OCI-LY1 (cell line): Measurements from ENCODE around the gene MMP21.

Source experiments
- H2AFZ ChIP-seq: fragments of 200-600 bp; sonication (generic), shearing (Covaris generic); 2 replicates; pipeline ENCODE4 v1.6.0; 2014; ENCODE audit warnings: antibody characterized with exemption, mild to moderate bottlenecking, low read length
- H3F3A ChIP-seq: fragments of 200-600 bp; sonication (generic), shearing (Covaris generic); 2 replicates; pipeline ENCODE4 v1.6.0; 2014; ENCODE audit warnings: mild to moderate bottlenecking, antibody characterized with exemption, low read length, moderate library complexity; ENCODE audit not compliant: insufficient read depth
- H3K27ac ChIP-seq: fragments of 200-600 bp; sonication (generic); 2 replicates; pipeline ENCODE4 v1.5.1; 2014; ENCODE audit warnings: low read length, mixed run types, mild to moderate bottlenecking, low read depth; ENCODE audit not compliant: poor library complexity, severe bottlenecking
- H3K27me3 ChIP-seq: fragments of 200-600 bp; sonication (generic); 2 replicates; pipeline ENCODE4 v1.6.0; 2014; ENCODE audit warnings: antibody characterized with exemption, mild to moderate bottlenecking, low read length, moderate library complexity; ENCODE audit not compliant: insufficient read depth
- H3K36me3 ChIP-seq: fragments of 200-600 bp; sonication (generic); 2 replicates; pipeline ENCODE4 v1.6.1; 2014; ENCODE audit warnings: mild to moderate bottlenecking, antibody characterized with exemption, low read length, moderate library complexity, mixed read lengths; ENCODE audit not compliant: insufficient read depth
- H3K4me1 ChIP-seq: fragments of 200-600 bp; sonication (generic); 2 replicates; pipeline ENCODE4 v1.5.1; 2014; ENCODE audit warnings: mild to moderate bottlenecking, low read length, moderate library complexity; ENCODE audit not compliant: insufficient read depth, severe bottlenecking
- H3K4me2 ChIP-seq: fragments of 200-600 bp; sonication (generic), shearing (Covaris generic); 2 replicates; pipeline ENCODE4 v1.6.1; 2014; ENCODE audit warnings: low read length
- H3K4me3 ChIP-seq: fragments of 200-600 bp; sonication (generic); 2 replicates; pipeline ENCODE4 v1.5.1; 2014; ENCODE audit warnings: low read length, low read depth, mild to moderate bottlenecking, mixed read lengths; ENCODE audit not compliant: poor library complexity, severe bottlenecking
- H3K79me2 ChIP-seq: fragments of 200-600 bp; shearing (Covaris generic); 2 replicates; pipeline ENCODE4 v1.6.1; 2016; ENCODE audit warnings: mixed run types, low read length, mixed read lengths; ENCODE audit not compliant: insufficient read depth
- H3K9ac ChIP-seq: fragments of 200-600 bp; sonication (generic), shearing (Covaris generic); 2 replicates; pipeline ENCODE4 v1.6.1; 2014; ENCODE audit warnings: mild to moderate bottlenecking, low read length, mixed read lengths
- H3K9me2 ChIP-seq: fragments of 200-600 bp; sonication (generic), shearing (Covaris generic); 2 replicates; pipeline ENCODE4 v1.6.1; 2014; ENCODE audit warnings: low read depth, mild to moderate bottlenecking, low read length, mixed read lengths
- H3K9me3 ChIP-seq: fragments of 200-600 bp; shearing (Covaris generic); 2 replicates; pipeline ENCODE4 v1.6.1; 2014; ENCODE audit warnings: low read length, mixed read lengths
- H4K20me1 ChIP-seq: fragments of 200-600 bp; sonication (generic), shearing (Covaris generic); 2 replicates; pipeline ENCODE4 v1.6.0; 2016; ENCODE audit warnings: mild to moderate bottlenecking, low read length; ENCODE audit not compliant: insufficient read depth
- CTCF ChIP-seq: fragments of 200-600 bp; sonication (generic), shearing (Covaris generic); IDR thresholded peaks from 2 replicates; pipeline ENCODE4 v1.5.1; 2017; ENCODE audit warnings: mild to moderate bottlenecking, antibody characterized with exemption, low read length, moderate library complexity, mixed read lengths
- EZH2 ChIP-seq: fragments of 200-600 bp; sonication (generic), shearing (Covaris generic); IDR thresholded peaks from 2 replicates; pipeline ENCODE4 v1.8.0; 2017; ENCODE audit warnings: borderline replicate concordance, mixed run types, mild to moderate bottlenecking, antibody characterized with exemption, low read length, moderate library complexity, mixed read lengths

The MMP21 gene

DNA sequence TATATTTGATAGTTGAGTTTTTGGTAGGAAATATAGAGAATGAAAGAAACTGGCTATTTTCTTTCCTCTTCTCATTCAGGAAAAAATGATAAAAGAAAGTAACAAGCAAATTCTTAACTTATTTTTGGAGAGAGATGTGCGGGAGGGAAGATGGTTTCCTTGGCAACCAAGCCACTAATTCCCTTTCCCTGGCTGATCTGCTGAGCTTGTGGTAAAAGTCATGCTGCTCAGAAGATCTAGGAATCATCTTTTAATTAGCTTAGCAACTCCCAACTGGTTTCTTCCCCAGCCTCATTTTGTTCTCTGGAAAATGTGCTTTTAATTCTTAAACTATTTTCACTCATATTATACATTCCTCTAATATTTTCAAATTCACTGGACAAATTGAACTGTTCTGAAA, 35.6 kb upstream of the MMP21 start:
- Histone ChIP-seq H3K79me2 (no peaks in the 10 kb centered on the region), H2AFZ (no peak overlapping the region), H3K27me3 (no peaks in the 10 kb centered on the region), H3K4me1 (no peaks in the 10 kb centered on the region), H4K20me1 (no peaks in the 10 kb centered on the region), H3K4me2 (no peak overlapping the region), H3K36me3 (peaks cover 72% of the 10 kb centered on the region), H3F3A (no peaks in the 10 kb centered on the region), H3K9ac (no peak overlapping the region), H3K9me2 (no peaks in the 10 kb centered on the region), H3K27ac (no peak overlapping the region), H3K4me3 (no peak overlapping the region), H3K9me3 (no peaks in the 10 kb centered on the region)
- TF ChIP-seq EZH2 = no peak
- TF ChIP-seq CTCF = no peak

- no peaks in the 10 kb centered on the region for H3F3A ChIP-seq
- no peak overlapping the region for H3K4me2 ChIP-seq
- H3K9ac ChIP-seq = no peak overlapping the region
- no peaks in the 10 kb centered on the region for H3K4me1 ChIP-seq
- no peak overlapping the region for H2AFZ ChIP-seq
- peaks cover 66% of the 10 kb centered on the region for H3K36me3 ChIP-seq
- no peaks in the 10 kb centered on the region for H3K9me2 ChIP-seq
- no peaks in the 10 kb centered on the region for H3K9me3 ChIP-seq
- H3K4me3 ChIP-seq = no peak overlapping the region
- no peaks in the 10 kb centered on the region for H3K79me2 ChIP-seq
- no peaks in the 10 kb centered on the region for H3K27me3 ChIP-seq
- no peaks in the 10 kb centered on the region for H4K20me1 ChIP-seq
- TF ChIP-seq CTCF = no peak
- TF ChIP-seq EZH2 = no peak
- H3K27ac ChIP-seq = no peak overlapping the region
Measured at GRCh38 chr10:125808047-125808446, 32.4 kb upstream of the MMP21 start.

- Histone ChIP-seq H3K4me2 (no peak overlapping the region), H3K27me3 (no peaks in the 10 kb centered on the region), H3K79me2 (no peaks in the 10 kb centered on the region), H3K9ac (no peak overlapping the region), H3K27ac (no peak overlapping the region), H3K4me1 (no peaks in the 10 kb centered on the region), H3K36me3 (peaks cover 57% of the 10 kb centered on the region), H3F3A (no peaks in the 10 kb centered on the region), H2AFZ (no peak overlapping the region), H3K4me3 (no peak overlapping the region), H3K9me3 (no peaks in the 10 kb centered on the region), H3K9me2 (no peaks in the 10 kb centered on the region), H4K20me1 (no peaks in the 10 kb centered on the region)
- TF ChIP-seq CTCF (no peak), EZH2 (no peak)
Measured at GRCh38 chr10:125802739-125803138, 27.1 kb upstream of the MMP21 start.
